Measurements from ENCODE around the gene MYL11.

GRCh38 chr16:30418350-30419181 is 44.0 kb downstream of the MYL11 start:
- no peak; the same call in 1 of the 2 replicates for TF ChIP-seq CTCF (IDR thresholded peaks at IDR 0.05; ENCODE audit: low read length)
- no peak for TF ChIP-seq EZH2 (IDR thresholded peaks at IDR 0.05; ENCODE audit: borderline replicate concordance, low read length)
